DMS153 treated with DMSO at 0.1 percent for 48 hours (cell line): Measurements from ENCODE around the gene ZDHHC11B.
"Not testable (repeated sequence)": the region's sequence is repeated elsewhere in the genome, so short reads cannot be mapped to it uniquely, and the experiment has no call there.

Experiments
- DNase-seq: peaks from one replicate; lab custom pipeline; 2025; ENCODE audit not compliant: unreplicated experiment; lab: John Stamatoyannopoulos, UW

ZDHHC11B gene

GRCh38 chr5:686936-687335, 97.6 kb downstream of the ZDHHC11B start:
- DNase-seq: not testable (repeated sequence)

- not testable (repeated sequence) for DNase-seq
Measured at GRCh38 chr5:686172-686523, 98.4 kb downstream of the ZDHHC11B start.

- no peak for DNase-seq
Measured at GRCh38 chr5:685262-686171, 99.0 kb downstream of the ZDHHC11B start.

GRCh38 chr5:684751-685216, 99.7 kb downstream of the ZDHHC11B start:
- no peak for DNase-seq

GRCh38 chr5:683551-684481, 100.7 kb downstream of the ZDHHC11B start:
- DNase-seq: no peak

GRCh38 chr5:682651-683358, 101.7 kb downstream of the ZDHHC11B start:
- not testable (repeated sequence) for DNase-seq

GRCh38 chr5:682216-682615, 102.3 kb downstream of the ZDHHC11B start:
- DNase-seq: not testable (repeated sequence)

GRCh38 chr5:681317-682191, 103.0 kb downstream of the ZDHHC11B start:
- DNase-seq: not testable (repeated sequence)

- DNase-seq: not testable (repeated sequence)
Measured at GRCh38 chr5:680836-681235, 103.7 kb downstream of the ZDHHC11B start.

GRCh38 chr5:680118-680795, 104.3 kb downstream of the ZDHHC11B start:
- DNase-seq: not testable (repeated sequence)

GRCh38 chr5:679166-679895, 105.2 kb downstream of the ZDHHC11B start:
- DNase-seq: not testable (repeated sequence)

GRCh38 chr5:678521-678920, 106.0 kb downstream of the ZDHHC11B start:
- not testable (repeated sequence) for DNase-seq

GRCh38 chr5:677131-678101, 107.1 kb downstream of the ZDHHC11B start:
- DNase-seq: no peak

- DNase-seq: no peak
Measured at GRCh38 chr5:676699-677076, 107.8 kb downstream of the ZDHHC11B start.

GRCh38 chr5:675871-676698, 108.4 kb downstream of the ZDHHC11B start:
- no peak for DNase-seq

GRCh38 chr5:675111-675870, 109.2 kb downstream of the ZDHHC11B start:
- no peak for DNase-seq
